Liver (tissue), 9 donors: ENCODE data around the gene LOXL4. TPM values are rescaled to one million over a fixed set of nuclear protein-coding genes. Genes with fewer than 3 reads are reported as not detected.

ENCODE experiments used
- DNase-seq: peaks from one replicate; pipeline ENCODE4 v3.0.0-alpha.2; 2017; ENCODE audit warnings: low spot score
- H3K27ac ChIP-seq, 2 donors: one replicate each; pipeline ENCODE4 v1.7.0; 2013; ENCODE audit warnings: inconsistent platforms in 2 of 2, low read length in 2 of 2, control low read depth in 1 of 2, low read depth in 1 of 2, mild to moderate bottlenecking in 1 of 2
- H3K27me3 ChIP-seq, 4 donors: one replicate each; pipeline versions ENCODE4 v1.6.1 to v1.7.0; 2013; ENCODE audit warnings: low read length in 3 of 4, inconsistent platforms in 1 of 4, mild to moderate bottlenecking in 1 of 4, moderate library complexity in 1 of 4; ENCODE audit not compliant: control insufficient read depth in 4 of 4, insufficient read depth in 4 of 4
- H3K36me3 ChIP-seq, 4 donors: one replicate each; pipeline versions ENCODE4 v1.6.1 to v1.7.0; 2013; ENCODE audit warnings: low read length in 3 of 4, mild to moderate bottlenecking in 3 of 4, low read depth in 1 of 4, moderate library complexity in 1 of 4; ENCODE audit not compliant: control insufficient read depth in 4 of 4, insufficient read depth in 3 of 4
- H3K4me1 ChIP-seq, 4 donors: one replicate each; pipeline versions ENCODE4 v1.6.1 to v1.7.0; 2013; ENCODE audit warnings: low read length in 3 of 4, mild to moderate bottlenecking in 3 of 4, moderate library complexity in 1 of 4; ENCODE audit not compliant: control insufficient read depth in 4 of 4, insufficient read depth in 4 of 4
- H3K4me3 ChIP-seq, 3 donors: one replicate each; pipeline versions ENCODE4 v1.6.1 to v1.7.0; 2013; ENCODE audit warnings: low read length in 3 of 3, control low read depth in 1 of 3, low read depth in 1 of 3, mild to moderate bottlenecking in 1 of 3
- H3K9ac ChIP-seq, 2 donors: one replicate each; pipeline ENCODE4 v1.7.0; 2013; ENCODE audit warnings: low read length in 2 of 2, mild to moderate bottlenecking in 2 of 2, moderate library complexity in 2 of 2, control low read depth in 1 of 2, low read depth in 1 of 2
- H3K9me3 ChIP-seq, 4 donors: one replicate each; pipeline versions ENCODE4 v1.6.1 to v1.7.0; 2013; ENCODE audit warnings: low read length in 3 of 4; ENCODE audit not compliant: control insufficient read depth in 4 of 4
- EGR1 ChIP-seq, 2 donors: IDR thresholded peaks; 2 replicates each; pipeline ENCODE4 v1.6.1; 2016 to 2018; ENCODE audit warnings: antibody characterized with exemption in 2 of 2, low read depth in 2 of 2
- FOXA1 ChIP-seq: IDR thresholded peaks from 2 replicates; pipeline ENCODE4 v1.6.1; 2016; ENCODE audit warnings: antibody characterized with exemption
- FOXA2 ChIP-seq: IDR thresholded peaks from 2 replicates; pipeline ENCODE4 v1.6.1; 2016; ENCODE audit warnings: antibody characterized with exemption
- GABPA ChIP-seq, 2 donors: IDR thresholded peaks in 1 of 2; conservative IDR thresholded peaks in 1 of 2; 2 replicates each; pipeline ENCODE4 v1.6.1; 2016; ENCODE audit warnings: antibody characterized with exemption in 2 of 2, mild to moderate bottlenecking in 1 of 2, moderate library complexity in 1 of 2
- HNF4G ChIP-seq: IDR thresholded peaks from 2 replicates; pipeline ENCODE4 v1.6.1; 2016; ENCODE audit warnings: antibody characterized with exemption
- JUND ChIP-seq, 2 donors: IDR thresholded peaks; 2 replicates each; pipeline ENCODE4 v1.6.1; 2016; ENCODE audit warnings: antibody characterized with exemption in 2 of 2
- NR2F2 ChIP-seq: IDR thresholded peaks from 2 replicates; pipeline ENCODE4 v1.6.1; 2016; ENCODE audit warnings: antibody characterized with exemption
- RAD21 ChIP-seq, 2 donors: IDR thresholded peaks; 2 replicates each; pipeline ENCODE4 v1.6.1; 2016; ENCODE audit warnings: antibody characterized with exemption in 2 of 2, mild to moderate bottlenecking in 2 of 2
- RXRA ChIP-seq, 2 donors: IDR thresholded peaks; 2 replicates each; pipeline ENCODE4 v1.6.1; 2017 to 2018; ENCODE audit warnings: antibody characterized with exemption in 2 of 2, mild to moderate bottlenecking in 1 of 2
- TAF1 ChIP-seq: conservative IDR thresholded peaks from 2 replicates; pipeline ENCODE4 v1.6.1; 2016; ENCODE audit warnings: antibody characterized with exemption, mild to moderate bottlenecking
- WGBS: extraction: QIAGEN DNeasy Blood & Tissue Kit; methylation state at CpG from one replicate; pipeline ENCODE4 v1.1.7; 2013; 5-methylcytosine and 5-hydroxymethylcytosine counted together
- polyA plus RNA-seq, 2 donors: library from polyadenylated mRNA; stranded (reverse) in 1 of 2; unstranded in 1 of 2; fragments of 200-250 nt in 1 of 2; fragments of >200 nt in 1 of 2; fragmentation: Nextera tagmentation in 1 of 2; extraction: Ambion mirVana in 1 of 2; gene quantifications; one replicate each; pipeline versions ENCODE4 v1.2.1 to v1.2.3, GENCODE V29; 2013 to 2015
- total RNA-seq, 2 donors: library from RNA; depleted of rRNA; stranded (reverse); fragments of >200 nt; gene quantifications; one replicate each; pipeline ENCODE4 v1.2.3, GENCODE V29; 2014
- TF ChIP-seq, protein P1 (sequence below): IDR thresholded peaks from 2 replicates; pipeline ENCODE4 v1.6.1; 2016; ENCODE audit warnings: antibody characterized with exemption
- TF ChIP-seq, protein P2 (sequence below): IDR thresholded peaks from 2 replicates; pipeline ENCODE4 v1.6.1; 2016; ENCODE audit warnings: antibody characterized with exemption
- TF ChIP-seq, protein P3 (sequence below): IDR thresholded peaks from 2 replicates; pipeline ENCODE4 v1.6.1; 2016; ENCODE audit warnings: antibody characterized with exemption
- donor health status: healthy.
- donor health status: healthy.
- donor health status: healthy.
- donor health status: healthy.
- donor health status: healthy.

The LOXL4 gene
- total and polyA plus RNA-seq, 4 donors = 0.38 to 18.5 (median 1.0) TPM

DNA sequence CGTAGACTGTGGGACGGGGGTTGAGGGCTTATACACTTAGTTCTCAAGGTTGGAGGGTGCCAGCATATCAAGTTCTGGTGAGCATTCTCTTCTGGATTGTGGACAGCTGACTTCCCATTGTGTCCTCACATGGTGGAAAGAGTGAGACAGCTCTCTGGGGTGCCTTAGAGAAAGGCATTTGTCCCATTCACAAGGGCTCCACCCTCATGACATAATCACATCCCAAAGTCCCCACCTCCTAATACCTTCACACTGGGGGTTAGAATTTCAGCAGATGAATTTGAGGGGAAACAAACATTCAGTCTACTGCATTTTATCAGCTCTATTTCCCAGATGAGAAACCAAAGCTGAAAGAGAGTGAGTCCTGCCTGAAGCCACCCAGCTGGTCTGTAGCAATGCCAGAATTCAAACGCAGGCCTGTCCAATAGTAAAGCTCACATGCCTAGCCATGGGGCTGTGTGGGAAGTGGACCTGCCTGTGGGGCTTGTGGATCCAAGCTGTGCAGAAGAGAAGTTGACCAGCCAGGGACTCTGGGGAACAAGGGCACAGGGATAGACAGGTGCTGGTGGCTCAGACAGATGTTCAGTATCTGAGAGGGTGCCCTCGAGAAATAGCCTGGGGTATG is 34.9 kb upstream of the LOXL4 start:
- TF ChIP-seq RAD21 (IDR thresholded peaks at IDR 0.05) (no peak), GABPA (IDR thresholded peaks at IDR 0.05 in 1 of 2, conservative IDR thresholded peaks at IDR 0.05 in 1 of 2) (no peak), TAF1 (no peak), RXRA (IDR thresholded peaks at IDR 0.05) (no peak), NR2F2 (no peak), FOXA1 (no peak), EGR1 (IDR thresholded peaks at IDR 0.05; ENCODE audit: low read depth in 2 of 2) (no peak), FOXA2 (no peak)
- TF ChIP-seq, protein P1, sequence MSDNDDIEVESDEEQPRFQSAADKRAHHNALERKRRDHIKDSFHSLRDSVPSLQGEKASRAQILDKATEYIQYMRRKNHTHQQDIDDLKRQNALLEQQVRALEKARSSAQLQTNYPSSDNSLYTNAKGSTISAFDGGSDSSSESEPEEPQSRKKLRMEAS = no peak
- TF ChIP-seq, protein P2, sequence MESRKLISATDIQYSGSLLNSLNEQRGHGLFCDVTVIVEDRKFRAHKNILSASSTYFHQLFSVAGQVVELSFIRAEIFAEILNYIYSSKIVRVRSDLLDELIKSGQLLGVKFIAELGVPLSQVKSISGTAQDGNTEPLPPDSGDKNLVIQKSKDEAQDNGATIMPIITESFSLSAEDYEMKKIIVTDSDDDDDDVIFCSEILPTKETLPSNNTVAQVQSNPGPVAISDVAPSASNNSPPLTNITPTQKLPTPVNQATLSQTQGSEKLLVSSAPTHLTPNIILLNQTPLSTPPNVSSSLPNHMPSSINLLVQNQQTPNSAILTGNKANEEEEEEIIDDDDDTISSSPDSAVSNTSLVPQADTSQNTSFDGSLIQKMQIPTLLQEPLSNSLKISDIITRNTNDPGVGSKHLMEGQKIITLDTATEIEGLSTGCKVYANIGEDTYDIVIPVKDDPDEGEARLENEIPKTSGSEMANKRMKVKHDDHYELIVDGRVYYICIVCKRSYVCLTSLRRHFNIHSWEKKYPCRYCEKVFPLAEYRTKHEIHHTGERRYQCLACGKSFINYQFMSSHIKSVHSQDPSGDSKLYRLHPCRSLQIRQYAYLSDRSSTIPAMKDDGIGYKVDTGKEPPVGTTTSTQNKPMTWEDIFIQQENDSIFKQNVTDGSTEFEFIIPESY = no peak
- DNase-seq = no peak
- Histone ChIP-seq H3K4me3 (no peak overlapping the region), H3K36me3 (no peaks in the 10 kb centered on the region), H3K9ac (no peak overlapping the region), H3K9me3 (no peaks in the 10 kb centered on the region), H3K27me3 (peaks cover 0 to 4% (median 1%) of the 10 kb centered on the region in 4 donors), H3K27ac (no peak overlapping the region), H3K4me1 (no peaks in the 10 kb centered on the region)
- 83% methylated on average over 4 of the region's 4 CpGs for WGBS

DNA sequence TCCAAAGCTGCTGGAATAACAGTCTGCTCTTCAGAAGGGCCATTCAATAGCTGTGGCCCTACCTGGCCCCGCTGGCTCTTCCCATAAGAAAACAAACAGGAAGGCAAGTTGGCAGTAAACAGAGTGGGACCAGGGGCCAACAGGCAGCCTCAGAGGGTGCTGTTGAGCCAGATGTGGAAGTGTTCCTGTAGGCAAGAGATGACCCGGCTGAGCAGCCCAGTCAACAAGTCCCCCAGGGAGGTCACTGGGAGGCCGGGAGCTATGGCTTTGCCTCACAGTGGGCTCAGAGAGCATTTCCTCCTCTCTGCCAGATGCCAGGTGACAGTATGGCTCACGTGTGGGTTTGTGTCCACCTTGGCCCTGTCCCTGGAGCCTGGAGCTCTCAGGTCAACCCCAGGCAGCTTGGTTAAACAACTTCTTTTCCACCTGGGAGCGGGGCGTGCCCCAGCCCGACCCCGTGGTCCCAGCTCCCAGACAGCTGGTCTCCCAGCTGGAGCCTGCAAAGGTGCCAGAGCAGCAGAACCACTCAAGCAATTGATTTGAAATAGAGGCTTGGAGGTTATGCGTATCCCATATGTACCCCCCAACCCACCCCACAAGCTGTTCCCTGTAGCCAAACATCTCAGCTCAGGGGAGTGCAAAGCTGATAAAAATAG is 33.8 kb upstream of the LOXL4 start:
- WGBS = 64% methylated on average over 9 of the region's 9 CpGs
- Histone ChIP-seq H3K27me3 (peaks cover 0 to 4% (median 1%) of the 10 kb centered on the region in 4 donors), H3K4me1 (no peaks in the 10 kb centered on the region), H3K4me3 (no peak overlapping the region), H3K9ac (no peak overlapping the region), H3K36me3 (no peaks in the 10 kb centered on the region), H3K27ac (no peak overlapping the region), H3K9me3 (no peaks in the 10 kb centered on the region)
- TF ChIP-seq HNF4G (no peak), GABPA (IDR thresholded peaks at IDR 0.05 in 1 of 2, conservative IDR thresholded peaks at IDR 0.05 in 1 of 2) (no peak), NR2F2 (no peak), FOXA1 (no peak), JUND (IDR thresholded peaks at IDR 0.05) (no peak), RXRA (IDR thresholded peaks at IDR 0.05) (no peak)
- TF ChIP-seq, protein P2 = no peak
- TF ChIP-seq, protein P3, sequence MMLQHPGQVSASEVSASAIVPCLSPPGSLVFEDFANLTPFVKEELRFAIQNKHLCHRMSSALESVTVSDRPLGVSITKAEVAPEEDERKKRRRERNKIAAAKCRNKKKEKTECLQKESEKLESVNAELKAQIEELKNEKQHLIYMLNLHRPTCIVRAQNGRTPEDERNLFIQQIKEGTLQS = no peak
- no peak for DNase-seq
